Small intestine (tissue), 7 donors: Measurements from ENCODE around the gene PTPRU. TPM values are rescaled to one million over a fixed set of nuclear protein-coding genes. Genes with fewer than 3 reads are reported as not detected.
"Not testable (repeated sequence)": the region's sequence is repeated elsewhere in the genome, so short reads cannot be mapped to it uniquely, and the experiment has no call there.

Source experiments
- DNase-seq, 2 donors: peaks; one replicate each; pipeline versions ENCODE4 v3.0.0 to v3.0.0-alpha.2; 2013
- FAIRE-seq: peaks from 2 replicates; lab custom pipeline; 2012; peaks lifted over from hg19 to GRCh38; lab: Jason Lieb, UNC
- H3K27ac ChIP-seq, 3 donors: one replicate each; pipeline ENCODE4 v1.5.1; 2013; ENCODE audit warnings: low read length in 2 of 3, mild to moderate bottlenecking in 2 of 3, control low read depth in 1 of 3, inconsistent platforms in 1 of 3, low read depth in 1 of 3, moderate library complexity in 1 of 3
- H3K27me3 ChIP-seq, 3 donors: one replicate each; pipeline ENCODE4 v1.6.1; 2013; ENCODE audit warnings: low read length in 3 of 3, inconsistent platforms in 1 of 3; ENCODE audit not compliant: control insufficient read depth in 3 of 3, insufficient read depth in 3 of 3
- H3K36me3 ChIP-seq, 3 donors: one replicate each; pipeline ENCODE4 v1.6.1; 2013; ENCODE audit warnings: low read length in 3 of 3, inconsistent platforms in 1 of 3, low read depth in 1 of 3, mild to moderate bottlenecking in 1 of 3, moderate library complexity in 1 of 3; ENCODE audit not compliant: control insufficient read depth in 3 of 3, insufficient read depth in 2 of 3
- H3K4me1 ChIP-seq, 3 donors: one replicate each; pipeline ENCODE4 v1.6.1; 2013; ENCODE audit warnings: low read length in 2 of 3, inconsistent platforms in 1 of 3, low read depth in 1 of 3, mild to moderate bottlenecking in 1 of 3, moderate library complexity in 1 of 3; ENCODE audit not compliant: control insufficient read depth in 3 of 3, insufficient read depth in 2 of 3
- H3K4me3 ChIP-seq, 3 donors: one replicate each; pipeline ENCODE4 v1.5.1; 2013; ENCODE audit warnings: low read length in 3 of 3, control low read depth in 1 of 3, inconsistent platforms in 1 of 3, low read depth in 1 of 3, mild to moderate bottlenecking in 1 of 3, moderate library complexity in 1 of 3
- H3K9me3 ChIP-seq, 2 donors: one replicate each; pipeline ENCODE4 v1.6.1; 2013; ENCODE audit warnings: low read depth in 1 of 2, low read length in 1 of 2; ENCODE audit not compliant: control insufficient read depth in 2 of 2, insufficient read depth in 1 of 2
- WGBS, 3 donors: extraction: QIAGEN DNeasy Blood & Tissue Kit; methylation state at CpG; one replicate each; pipeline ENCODE4 v1.1.7; 2013; 5-methylcytosine and 5-hydroxymethylcytosine counted together
- polyA plus RNA-seq, 4 donors: library from polyadenylated mRNA; stranded (reverse) in 3 of 4; unstranded in 1 of 4; fragments of 200-250 nt in 3 of 4; fragments of 120-200 nt in 1 of 4; gene quantifications; one replicate each; pipeline versions ENCODE4 v1.2.1 to v1.2.3, GENCODE V29; 2013
- donor health status: healthy with polysubstance abuse.
- donor health status: control.
- donor health status: control.
- donor health status: Bipolar disorder and iron deficiency.
- donor health status: healthy.

Gene PTPRU
- polyA plus RNA-seq, 4 donors, result 0.27 to 44.5 (median 4.3) TPM; not detected in 1

GRCh38 chr1:29309621-29310020 lies 73.3 kb downstream of the PTPRU start:
- 92 to 97% (median 93%) methylated on average over 5 of the region's 5 CpGs for WGBS, 3 donors
- Histone ChIP-seq H3K4me1 (no peaks in the 10 kb centered on the region), H3K4me3 (no peak overlapping the region), H3K27me3 (no peaks in the 10 kb centered on the region), H3K36me3 (peaks cover 0 to 11% (median 0%) of the 10 kb centered on the region in 3 donors), H3K27ac (no peak overlapping the region), H3K9me3 (no peaks in the 10 kb centered on the region)
- FAIRE-seq, result no peak
- DNase-seq, result no peak

GRCh38 chr1:29310616-29311180 lies 74.4 kb downstream of the PTPRU start:
- Histone ChIP-seq H3K4me3 (no peak overlapping the region), H3K36me3 (peaks cover 0 to 12% (median 0%) of the 10 kb centered on the region in 3 donors), H3K27ac (no peak overlapping the region), H3K27me3 (no peaks in the 10 kb centered on the region), H3K4me1 (no peaks in the 10 kb centered on the region), H3K9me3 (no peaks in the 10 kb centered on the region)
- no peak for FAIRE-seq
- 82 to 85% (median 85%) methylated on average over 8 to 9 of the region's 9 CpGs for WGBS, 3 donors
- DNase-seq, result no peak

- no peak overlapping the region for H3K4me3 ChIP-seq
- 84 to 89% (median 85%) methylated on average over 16 of the region's 16 CpGs for WGBS, 3 donors
- no peak overlapping the region for H3K27ac ChIP-seq
- no peak for FAIRE-seq
- H3K4me1 ChIP-seq, result no peaks in the 10 kb centered on the region
- H3K9me3 ChIP-seq, result no peaks in the 10 kb centered on the region
- DNase-seq, result no peak
- H3K36me3 ChIP-seq, result peaks cover 0 to 15% (median 0%) of the 10 kb centered on the region in 3 donors
- H3K27me3 ChIP-seq, result no peaks in the 10 kb centered on the region
Observed at GRCh38 chr1:29311352-29312030, 75.2 kb downstream of the PTPRU start.

- Histone ChIP-seq H3K4me3 (no peak overlapping the region), H3K36me3 (peaks cover 0 to 20% (median 0%) of the 10 kb centered on the region in 3 donors), H3K27ac (no peak overlapping the region), H3K9me3 (no peaks in the 10 kb centered on the region), H3K27me3 (no peaks in the 10 kb centered on the region), H3K4me1 (no peaks in the 10 kb centered on the region)
- DNase-seq, result no peak
- WGBS, 3 donors, result 87 to 89% (median 88%) methylated on average over 24 of the region's 24 CpGs
- no peak for FAIRE-seq
Observed at GRCh38 chr1:29312469-29313461, 76.4 kb downstream of the PTPRU start.

- DNase-seq, H3K9me3 ChIP-seq, FAIRE-seq, H3K27ac ChIP-seq, H3K27me3 ChIP-seq, H3K4me1 ChIP-seq, H3K4me3 ChIP-seq: not testable (repeated sequence)
- H3K36me3 ChIP-seq, result peaks cover 0 to 30% (median 0%) of the 10 kb centered on the region in 3 donors
- 76 to 88% (median 80%) methylated on average over 8 of the region's 8 CpGs for WGBS, 3 donors
Observed at GRCh38 chr1:29314685-29315084, 78.4 kb downstream of the PTPRU start.

- H3K4me1 ChIP-seq, result no peaks in the 10 kb centered on the region
- DNase-seq (no peak), FAIRE-seq (no peak)
- H3K4me3 ChIP-seq, result no peak overlapping the region
- H3K9me3 ChIP-seq, result no peaks in the 10 kb centered on the region
- WGBS, 3 donors, result 88 to 93% (median 93%) methylated on average over 15 of the region's 15 CpGs
- peaks cover 0 to 30% (median 0%) of the 10 kb centered on the region in 3 donors for H3K36me3 ChIP-seq
- H3K27me3 ChIP-seq, result no peaks in the 10 kb centered on the region
- no peak overlapping the region for H3K27ac ChIP-seq
Observed at GRCh38 chr1:29315262-29315661, 78.9 kb downstream of the PTPRU start.

GRCh38 chr1:29315876-29316275 lies 79.6 kb downstream of the PTPRU start:
- Histone ChIP-seq H3K27me3 (no peaks in the 10 kb centered on the region), H3K4me1 (no peaks in the 10 kb centered on the region), H3K9me3 (no peaks in the 10 kb centered on the region), H3K27ac (no peak overlapping the region), H3K4me3 (no peak overlapping the region), H3K36me3 (peaks cover 0 to 32% (median 0%) of the 10 kb centered on the region in 3 donors)
- DNase-seq (no peak), FAIRE-seq (no peak)
- 86 to 91% (median 90%) methylated on average over 4 of the region's 4 CpGs for WGBS, 3 donors
